Suppressor macrophage treated with lipopolysaccharide for 4 hours (primary cell): ENCODE measurements around the gene THOC1.

Experiments
- DNase-seq: peaks from one replicate; pipeline ENCODE4 v3.0.0-alpha.2; 2020

The THOC1 gene

DNA sequence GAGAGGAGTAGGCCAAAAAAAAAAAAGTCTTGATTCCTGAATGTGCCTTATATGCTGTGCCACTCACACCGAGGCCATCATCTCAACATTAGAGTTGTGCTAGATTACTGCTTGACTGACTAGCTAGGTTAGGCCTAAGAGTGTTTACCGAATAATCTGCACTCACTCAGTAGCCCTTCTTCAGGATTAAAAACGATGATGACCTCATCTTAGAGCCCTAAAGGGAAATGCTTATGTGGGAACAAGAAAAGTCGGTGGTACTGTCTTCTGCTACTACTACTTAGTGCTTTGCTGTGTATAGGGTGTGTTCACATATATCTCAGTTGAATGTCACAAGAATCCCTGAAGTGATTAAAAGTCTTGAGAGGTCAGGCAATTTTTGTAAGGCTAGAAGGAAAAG is 54.3 kb downstream of the THOC1 start:
- no peak for DNase-seq

DNA sequence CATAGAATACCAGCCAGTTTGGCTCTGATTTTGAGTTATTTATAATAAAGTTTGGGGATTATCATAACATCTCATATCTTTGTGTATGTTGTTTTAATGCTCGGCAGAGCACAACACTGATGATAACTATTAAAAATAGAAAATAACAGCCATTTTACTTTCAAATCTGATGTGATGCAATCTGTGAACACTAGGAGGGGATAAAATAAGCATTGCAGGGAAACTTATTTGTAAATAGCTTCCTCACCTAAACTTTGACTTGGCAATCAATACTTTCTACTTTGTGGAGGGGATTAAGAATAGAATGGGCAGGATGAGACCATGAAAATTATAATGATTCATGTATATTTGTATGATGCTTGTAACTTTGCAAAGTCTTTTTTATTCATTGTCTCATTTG is 55.1 kb downstream of the THOC1 start:
- no peak for DNase-seq

DNA sequence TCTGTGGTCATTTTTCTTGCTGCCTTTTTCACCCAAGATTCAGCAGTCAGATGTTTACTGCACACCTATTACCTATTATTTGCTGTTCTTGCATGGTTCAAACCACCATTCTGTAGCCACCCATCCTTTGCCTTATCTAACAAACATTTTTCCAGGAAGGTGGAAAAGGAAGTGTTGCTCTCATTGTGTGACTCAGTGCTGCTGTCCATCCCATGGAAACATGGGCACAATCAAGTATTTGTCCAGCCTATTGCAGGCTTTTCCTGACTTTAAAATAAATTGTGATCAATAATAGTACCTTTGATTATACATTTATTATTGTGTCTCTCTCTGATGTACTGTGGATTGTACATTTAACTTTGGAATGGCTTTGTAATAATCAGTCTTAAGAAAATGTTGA is 56.3 kb downstream of the THOC1 start:
- DNase-seq, result no peak

DNA sequence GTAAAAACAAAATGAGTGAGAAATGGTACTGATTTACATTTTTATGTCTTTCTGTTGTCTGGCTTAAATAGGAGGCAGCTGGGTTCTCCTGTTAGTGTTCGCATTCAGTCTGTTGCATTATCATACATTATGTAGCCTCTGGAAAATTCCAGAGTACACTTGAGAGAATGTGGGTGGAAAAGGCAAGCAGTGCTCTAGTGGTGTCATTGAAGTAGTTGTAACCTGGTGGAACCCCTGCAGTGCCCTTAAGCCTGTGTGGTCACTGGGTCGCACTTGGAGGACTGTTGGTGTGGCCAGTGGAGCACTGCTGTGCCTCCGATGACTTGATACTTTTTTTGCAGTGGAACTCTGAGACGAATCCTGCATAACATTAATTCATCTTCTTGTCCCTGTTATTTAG is 57.1 kb downstream of the THOC1 start:
- DNase-seq, result no peak

DNA sequence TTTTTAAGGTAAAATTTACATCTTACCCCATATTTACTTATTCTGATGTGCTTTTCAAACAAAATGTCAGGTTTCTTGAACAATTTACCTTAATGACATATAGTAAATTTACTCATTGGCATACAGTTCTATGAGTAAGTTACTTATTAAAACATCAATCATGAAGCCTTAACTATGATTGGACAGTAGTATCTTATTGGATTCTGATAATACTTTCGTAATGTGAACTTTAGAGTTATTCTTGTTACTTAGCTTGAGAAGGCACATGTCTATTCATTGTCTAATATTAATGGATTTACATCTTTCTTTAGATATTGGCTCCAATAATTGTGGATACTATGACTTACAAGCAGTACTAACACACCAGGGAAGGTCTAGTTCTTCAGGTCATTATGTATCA is 57.8 kb downstream of the THOC1 start:
- DNase-seq, result no peak

DNA sequence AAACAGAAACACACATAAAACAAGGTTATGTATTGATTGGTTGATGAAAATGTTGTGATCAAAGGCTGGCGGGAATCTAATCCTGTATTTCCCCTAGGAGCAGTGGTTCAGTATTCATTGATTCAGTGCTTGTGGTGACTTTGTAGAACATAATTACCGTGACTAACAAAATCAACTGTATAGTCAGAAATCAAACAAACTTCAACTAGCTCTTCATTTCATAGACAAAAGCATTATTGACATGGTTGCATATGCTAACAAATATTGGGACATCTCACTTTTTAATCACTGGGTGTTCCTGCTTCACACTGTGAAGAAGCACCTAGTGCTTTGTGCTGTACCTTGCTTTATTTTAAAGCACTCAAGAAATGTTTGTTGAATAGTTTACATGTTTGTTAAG is 68.1 kb downstream of the THOC1 start:
- no peak for DNase-seq

DNA sequence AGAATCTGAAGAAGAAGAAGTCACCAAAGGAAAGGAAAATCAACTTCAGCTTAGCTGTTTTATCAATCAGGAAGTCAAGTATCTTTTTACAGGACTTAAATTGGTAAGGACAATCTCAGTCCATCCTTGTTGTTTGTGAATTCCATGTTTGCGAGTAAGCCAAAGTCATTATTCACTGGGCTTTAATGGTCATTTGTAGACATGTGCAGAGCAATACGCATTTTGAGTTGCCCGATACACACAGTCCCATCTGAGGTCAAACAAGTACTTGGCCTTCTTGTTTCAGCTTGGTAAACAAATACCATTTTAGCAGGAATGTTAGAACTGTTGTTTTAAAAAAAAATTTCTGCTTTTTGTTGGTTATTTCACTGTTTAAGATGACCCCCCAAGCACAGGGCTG is 68.6 kb downstream of the THOC1 start:
- DNase-seq, result no peak

DNA sequence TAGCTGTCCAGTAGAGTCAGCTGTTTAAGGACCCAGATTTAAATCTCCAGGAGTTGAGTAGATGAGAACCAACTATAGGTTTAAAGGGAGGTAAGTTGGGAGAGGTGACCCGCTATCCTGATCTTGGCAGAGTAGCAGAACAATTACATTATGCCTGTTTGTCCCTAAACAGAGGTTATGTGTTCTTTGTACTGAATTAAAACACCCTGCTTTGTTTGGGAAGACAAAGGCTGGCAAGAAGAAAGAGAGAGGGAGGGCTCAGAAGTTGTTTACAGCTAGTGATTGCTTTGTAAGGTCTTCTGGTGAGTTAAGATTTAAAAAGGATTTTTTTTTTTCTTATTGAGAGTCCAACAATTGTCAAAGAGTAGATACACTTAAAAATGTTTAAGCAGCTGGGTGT is 72.2 kb downstream of the THOC1 start:
- no peak for DNase-seq

DNA sequence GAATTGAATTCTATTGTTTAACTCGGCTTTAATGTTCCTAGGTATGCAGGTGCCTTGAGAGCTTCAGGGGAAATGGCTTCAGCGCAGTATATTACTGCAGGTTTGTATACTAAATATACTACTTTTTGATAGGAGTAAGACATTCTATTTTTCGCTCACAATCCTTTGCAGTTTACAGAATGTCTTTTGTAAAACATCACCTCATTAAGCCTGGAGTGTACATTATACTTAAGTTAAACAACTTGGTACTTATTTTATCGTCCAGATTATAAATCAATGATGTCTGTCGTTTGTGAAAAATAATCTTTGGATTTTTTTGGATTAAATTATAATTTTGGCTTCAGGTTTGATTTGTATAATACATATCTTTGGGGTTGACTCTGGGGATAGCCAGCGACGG is 75.0 kb downstream of the THOC1 start:
- no peak for DNase-seq

DNA sequence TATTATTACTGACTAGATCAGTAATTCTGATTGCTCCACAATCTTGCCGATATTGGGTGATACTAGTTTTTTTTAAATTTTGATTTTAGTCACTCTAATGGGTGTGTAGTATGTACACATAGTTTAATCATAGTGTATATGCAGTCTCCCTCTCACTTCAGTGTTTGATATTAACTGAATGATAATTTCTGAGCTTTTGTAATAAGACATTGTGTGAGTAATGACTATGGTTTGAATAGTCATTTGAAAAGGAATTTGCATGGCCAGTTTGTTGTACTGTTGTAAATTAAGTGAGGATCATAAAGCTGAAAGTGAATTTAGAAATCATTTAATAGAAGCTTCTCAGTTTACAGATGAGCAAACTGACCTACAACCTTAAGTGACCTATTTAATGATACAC is 76.1 kb downstream of the THOC1 start:
- DNase-seq, result no peak

DNA sequence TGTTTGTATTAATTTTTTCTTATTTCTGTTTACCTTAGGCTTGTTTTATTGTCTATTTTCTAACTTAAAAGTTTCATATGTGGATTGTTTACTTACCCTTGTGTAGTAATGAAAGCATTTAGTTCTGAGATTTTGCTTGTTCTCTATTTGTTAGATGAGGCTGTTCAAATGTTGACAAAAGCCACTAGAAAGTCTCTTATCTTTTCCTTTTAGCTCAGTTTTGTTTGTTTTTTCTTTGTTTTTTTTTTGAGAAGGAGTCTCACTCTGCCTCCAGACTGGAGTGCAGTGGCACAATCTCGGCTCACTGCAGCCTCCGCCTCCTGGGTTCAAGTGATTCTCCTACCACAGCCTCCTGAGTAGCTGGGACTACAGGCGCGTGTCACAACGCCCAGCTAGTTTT is 78.6 kb downstream of the THOC1 start:
- DNase-seq, result no peak

DNA sequence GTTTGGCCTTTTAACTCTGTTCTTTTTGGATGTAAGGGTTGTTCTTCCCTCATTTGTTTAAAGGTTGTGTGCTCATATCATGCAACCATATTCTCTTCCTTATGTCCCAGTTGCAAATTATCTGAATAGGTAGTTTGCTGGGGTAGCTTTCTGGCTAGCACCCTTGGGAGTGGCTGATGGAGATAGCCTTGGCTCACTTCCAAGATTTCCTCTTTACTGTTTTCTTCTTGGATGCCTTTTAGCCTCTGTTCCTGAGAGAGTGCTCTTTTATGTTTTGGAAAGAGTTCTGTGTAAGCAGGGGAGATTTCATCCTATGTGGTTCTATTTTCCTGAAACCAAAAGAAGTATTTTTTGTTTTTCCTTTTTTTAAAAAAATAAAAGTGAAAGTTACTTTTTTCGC is 84.1 kb downstream of the THOC1 start:
- no peak for DNase-seq

DNA sequence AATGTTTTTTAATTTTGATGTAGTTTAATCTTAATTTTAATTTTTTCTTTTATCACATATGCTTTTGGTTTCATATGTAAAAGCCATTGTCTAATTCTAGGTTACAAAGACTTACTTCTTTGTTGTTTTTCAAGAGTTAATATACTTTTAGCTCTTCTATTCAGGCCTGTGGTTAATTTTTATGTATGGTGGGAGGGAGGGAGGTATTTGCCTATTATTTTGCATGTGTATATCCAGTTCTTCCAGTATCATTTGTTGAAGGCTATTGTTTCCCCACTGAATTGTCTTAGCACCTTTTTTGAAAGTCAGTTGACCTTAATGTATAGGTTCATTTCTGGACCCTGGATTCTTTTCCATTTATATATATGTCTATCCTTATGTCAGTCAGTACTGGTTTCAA is 86.1 kb downstream of the THOC1 start:
- no peak for DNase-seq

DNA sequence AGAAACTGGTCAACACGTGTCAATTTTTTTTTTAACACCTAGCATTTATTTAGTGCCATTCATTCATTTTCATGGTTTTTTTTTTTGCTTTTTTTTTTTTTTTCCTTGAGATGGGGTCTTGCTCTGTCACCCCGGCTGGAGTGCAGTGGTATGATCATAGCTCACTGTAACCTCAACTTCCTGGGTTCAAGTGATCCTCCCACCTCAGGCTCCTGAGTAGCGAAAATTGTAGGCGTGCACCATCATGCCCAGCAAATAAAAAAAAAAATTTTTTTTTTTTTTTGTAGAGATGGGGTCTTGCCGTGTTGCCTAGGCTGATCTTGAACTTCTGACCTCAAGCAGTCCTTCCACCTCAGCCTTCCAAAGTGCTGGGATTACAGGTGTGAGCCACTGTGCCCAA is 88.3 kb downstream of the THOC1 start:
- no peak for DNase-seq

DNA sequence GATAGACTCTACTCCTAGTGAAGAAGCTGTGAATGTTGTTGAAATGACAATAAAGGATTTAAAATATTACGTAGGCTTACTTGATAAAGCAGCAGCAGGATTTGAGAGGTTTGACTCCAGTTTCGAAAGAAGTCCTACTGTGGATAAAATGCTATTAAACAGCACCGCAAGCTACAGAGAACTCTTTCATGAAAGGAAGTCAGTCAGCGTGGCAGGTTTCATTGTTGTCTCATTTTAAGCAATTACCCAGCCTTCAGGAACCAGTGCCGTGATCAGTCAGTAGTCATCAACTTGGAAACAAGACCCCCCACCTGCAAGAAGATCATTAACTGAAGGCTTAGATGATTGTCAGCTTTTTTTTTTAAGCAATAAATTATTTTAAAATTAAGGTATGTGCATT is 95.5 kb downstream of the THOC1 start:
- no peak for DNase-seq
